Effector memory CD4-positive, alpha-beta T cell (primary cell): ENCODE results near the gene ZNF598.

Source experiments
- DNase-seq, 3 donors: peaks; one replicate each; pipeline ENCODE4 v3.0.0-alpha.2; 2020
- H3K27ac ChIP-seq: 2 replicates; pipeline ENCODE4 v1.7.0; 2013; ENCODE audit warnings: mild to moderate bottlenecking, low read length, moderate library complexity; ENCODE audit not compliant: insufficient read depth, poor library complexity, severe bottlenecking
- H3K27me3 ChIP-seq: replicated peaks from 2 replicates; pipeline ENCODE4 v1.7.0; 2013; ENCODE audit warnings: mild to moderate bottlenecking, low read length; ENCODE audit not compliant: insufficient read depth, control insufficient read depth, poor library complexity, severe bottlenecking
- H3K36me3 ChIP-seq: 2 replicates; pipeline ENCODE4 v1.7.0; 2013; ENCODE audit warnings: mild to moderate bottlenecking, low read length, moderate library complexity; ENCODE audit not compliant: control insufficient read depth, insufficient read depth
- H3K4me1 ChIP-seq: 2 replicates; pipeline ENCODE4 v1.7.0; 2013; ENCODE audit warnings: low read length, mild to moderate bottlenecking; ENCODE audit not compliant: control insufficient read depth, insufficient read depth, poor library complexity, severe bottlenecking
- H3K4me3 ChIP-seq: 2 replicates; pipeline ENCODE4 v1.7.0; 2013; ENCODE audit warnings: low read length, low read depth, mild to moderate bottlenecking; ENCODE audit not compliant: insufficient read depth, poor library complexity, severe bottlenecking
- H3K9me3 ChIP-seq: 2 replicates; pipeline ENCODE4 v1.7.0; 2013; ENCODE audit warnings: mild to moderate bottlenecking, low read length, moderate library complexity; ENCODE audit not compliant: control insufficient read depth
- total RNA-seq, 3 donors: gene quantifications; one replicate each; lab custom pipeline; 2026; lab: John Stamatoyannopoulos, UW

ZNF598 gene
- total RNA-seq: 54.7 to 74.7 (median 61.4) reads per million in 3 donors

- H3K4me3 ChIP-seq: peak within 1 kb of the TSS; percentile 69
Measured at GRCh38 chr16:2009791-2010510, at the start of gene ZNF598. TSS of gene ZNF598 (minus strand) at chr16:2009821.

GRCh38 chr16:2058872-2059271 lies 49.3 kb upstream of the ZNF598 start:
- DNase-seq: no peak
- H3K4me1 ChIP-seq: no peaks in the 10 kb centered on the region
- H3K27ac ChIP-seq: no peak overlapping the region
- no peaks in the 10 kb centered on the region for H3K9me3 ChIP-seq
- H3K4me3 ChIP-seq: no peak overlapping the region
- peaks cover 63% of the 10 kb centered on the region for H3K36me3 ChIP-seq
- no peaks in the 10 kb centered on the region for H3K27me3 ChIP-seq

More at GRCh38 chr16:2009791-2010510, at the start of gene ZNF598:
- Histone ChIP-seq H3K36me3 (no peaks in the 10 kb centered on the region), H3K9me3 (no peaks in the 10 kb centered on the region), H3K4me1 (peaks cover 29% of the 10 kb centered on the region), H3K27me3 (no peaks in the 10 kb centered on the region), H3K27ac (peak within 1 kb of the TSS; percentile 83)
- DNase-seq: peak; percentile 59 to 75 (median 63)

GRCh38 chr16:2058420-2058819 lies 48.8 kb upstream of the ZNF598 start:
- H3K36me3 ChIP-seq: peaks cover 61% of the 10 kb centered on the region
- H3K9me3 ChIP-seq: no peaks in the 10 kb centered on the region
- no peak overlapping the region for H3K4me3 ChIP-seq
- H3K4me1 ChIP-seq: no peaks in the 10 kb centered on the region
- no peak overlapping the region for H3K27ac ChIP-seq
- no peaks in the 10 kb centered on the region for H3K27me3 ChIP-seq
- DNase-seq: no peak

GRCh38 chr16:2057438-2057837 lies 47.8 kb upstream of the ZNF598 start:
- H3K4me3 ChIP-seq: no peak overlapping the region
- H3K36me3 ChIP-seq: peaks cover 58% of the 10 kb centered on the region
- no peak for DNase-seq
- H3K4me1 ChIP-seq: no peaks in the 10 kb centered on the region
- no peaks in the 10 kb centered on the region for H3K27me3 ChIP-seq
- H3K9me3 ChIP-seq: no peaks in the 10 kb centered on the region
- H3K27ac ChIP-seq: no peak overlapping the region

- Histone ChIP-seq H3K9me3 (no peaks in the 10 kb centered on the region), H3K36me3 (peaks cover 53% of the 10 kb centered on the region), H3K4me3 (no peak overlapping the region), H3K4me1 (no peaks in the 10 kb centered on the region), H3K27ac (no peak overlapping the region), H3K27me3 (no peaks in the 10 kb centered on the region)
- no peak for DNase-seq
Measured at GRCh38 chr16:2056681-2057407, 47.2 kb upstream of the ZNF598 start.

GRCh38 chr16:2056077-2056476 lies 46.5 kb upstream of the ZNF598 start:
- Histone ChIP-seq H3K27ac (no peak overlapping the region), H3K4me3 (no peak overlapping the region), H3K36me3 (peaks cover 49% of the 10 kb centered on the region), H3K9me3 (no peaks in the 10 kb centered on the region), H3K27me3 (no peaks in the 10 kb centered on the region), H3K4me1 (no peaks in the 10 kb centered on the region)
- no peak for DNase-seq

- H3K27me3 ChIP-seq: no peaks in the 10 kb centered on the region
- H3K4me3 ChIP-seq: no peak overlapping the region
- no peak for DNase-seq
- H3K9me3 ChIP-seq: no peaks in the 10 kb centered on the region
- no peaks in the 10 kb centered on the region for H3K4me1 ChIP-seq
- no peak overlapping the region for H3K27ac ChIP-seq
- H3K36me3 ChIP-seq: peaks cover 49% of the 10 kb centered on the region
Measured at GRCh38 chr16:2054543-2055245, 45.1 kb upstream of the ZNF598 start.

- Histone ChIP-seq H3K9me3 (no peaks in the 10 kb centered on the region), H3K36me3 (peaks cover 49% of the 10 kb centered on the region), H3K27me3 (no peaks in the 10 kb centered on the region), H3K27ac (no peak overlapping the region), H3K4me3 (no peak overlapping the region), H3K4me1 (peaks cover under 1% of the 10 kb centered on the region)
- no peak for DNase-seq
Measured at GRCh38 chr16:2053897-2054296, 44.3 kb upstream of the ZNF598 start.

- H3K36me3 ChIP-seq: peaks cover 44% of the 10 kb centered on the region
Measured at GRCh38 chr16:2053211-2053610, 43.6 kb upstream of the ZNF598 start.

More at GRCh38 chr16:2053211-2053610, 43.6 kb upstream of the ZNF598 start:
- H3K4me3 ChIP-seq: no peak overlapping the region
- H3K27me3 ChIP-seq: no peaks in the 10 kb centered on the region
- no peak for DNase-seq
- H3K27ac ChIP-seq: no peak overlapping the region
- H3K9me3 ChIP-seq: no peaks in the 10 kb centered on the region
- peaks cover 7% of the 10 kb centered on the region for H3K4me1 ChIP-seq
